ENCODE measurements around the gene SPC24. TPM values are rescaled to one million over a fixed set of nuclear protein-coding genes. Genes with fewer than 3 reads are reported as not detected.
"Not testable (repeated sequence)": the region's sequence is repeated elsewhere in the genome, so short reads cannot be mapped to it uniquely, and the experiment has no call there.

The SPC24 gene
- total RNA-seq, 2 donors from 2014 or later: 35.4 to 50.0 TPM

DNA sequence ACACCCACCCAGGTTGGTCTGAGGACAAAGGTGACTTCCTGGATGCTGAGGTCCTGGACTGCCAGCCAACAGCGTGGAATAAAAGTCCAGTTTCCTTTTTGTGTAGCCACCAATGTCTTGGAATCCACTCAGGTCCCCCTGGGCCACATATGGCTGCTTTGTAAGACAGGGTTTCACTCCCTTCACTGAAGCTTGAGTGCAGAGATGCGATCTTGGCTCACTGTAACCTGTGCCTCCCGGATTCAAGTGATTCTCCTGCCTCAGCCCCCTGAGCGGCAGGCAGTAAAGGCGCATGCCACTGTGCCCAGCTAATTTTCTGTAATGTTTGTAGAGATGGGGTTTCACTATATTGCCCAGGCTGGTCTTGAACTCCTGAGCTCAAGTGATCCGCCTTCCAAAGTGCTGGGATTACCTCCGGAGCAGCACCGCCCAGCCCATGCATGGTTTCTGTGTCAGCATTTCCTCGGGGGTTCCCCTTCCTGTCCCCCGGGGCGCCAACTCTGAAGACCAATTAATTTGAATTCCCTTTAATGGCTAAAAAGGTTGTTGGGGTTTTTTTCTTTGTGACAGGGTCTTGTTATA lies 24.2 kb upstream of the SPC24 start:
- no peak overlapping the region for H3K27ac ChIP-seq (ENCODE audit: low read depth, low read length)
- TF ChIP-seq, protein P1, sequence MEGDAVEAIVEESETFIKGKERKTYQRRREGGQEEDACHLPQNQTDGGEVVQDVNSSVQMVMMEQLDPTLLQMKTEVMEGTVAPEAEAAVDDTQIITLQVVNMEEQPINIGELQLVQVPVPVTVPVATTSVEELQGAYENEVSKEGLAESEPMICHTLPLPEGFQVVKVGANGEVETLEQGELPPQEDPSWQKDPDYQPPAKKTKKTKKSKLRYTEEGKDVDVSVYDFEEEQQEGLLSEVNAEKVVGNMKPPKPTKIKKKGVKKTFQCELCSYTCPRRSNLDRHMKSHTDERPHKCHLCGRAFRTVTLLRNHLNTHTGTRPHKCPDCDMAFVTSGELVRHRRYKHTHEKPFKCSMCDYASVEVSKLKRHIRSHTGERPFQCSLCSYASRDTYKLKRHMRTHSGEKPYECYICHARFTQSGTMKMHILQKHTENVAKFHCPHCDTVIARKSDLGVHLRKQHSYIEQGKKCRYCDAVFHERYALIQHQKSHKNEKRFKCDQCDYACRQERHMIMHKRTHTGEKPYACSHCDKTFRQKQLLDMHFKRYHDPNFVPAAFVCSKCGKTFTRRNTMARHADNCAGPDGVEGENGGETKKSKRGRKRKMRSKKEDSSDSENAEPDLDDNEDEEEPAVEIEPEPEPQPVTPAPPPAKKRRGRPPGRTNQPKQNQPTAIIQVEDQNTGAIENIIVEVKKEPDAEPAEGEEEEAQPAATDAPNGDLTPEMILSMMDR (conservative IDR thresholded peaks at IDR 0.05): no peak
- H3K9me3 ChIP-seq (ENCODE audit: control insufficient read depth, low read length): peaks cover 5% of the 10 kb centered on the region
- Mint-ChIP-seq H3K36me3 (ENCODE audit: low read depth) (peaks cover 50% of the 10 kb centered on the region), H3K9me3 (no peaks in the 10 kb centered on the region), H3K27me3 (ENCODE audit: insufficient read depth) (no peaks in the 10 kb centered on the region), H3K4me1 (no peaks in the 10 kb centered on the region), H3K27ac (no peak overlapping the region), H3K4me3 (no peak overlapping the region)
- H3K4me1 ChIP-seq (ENCODE audit: control insufficient read depth, insufficient read depth, low read length): no peaks in the 10 kb centered on the region
- no peak overlapping the region for H3K9ac ChIP-seq (ENCODE audit: extremely low read depth, low read length, poor library complexity, severe bottlenecking)
- no peak overlapping the region for H3K4me3 ChIP-seq (ENCODE audit: low read length)
- no peaks in the 10 kb centered on the region for H3K27me3 ChIP-seq (ENCODE audit: control insufficient read depth, insufficient read depth, low read length, poor library complexity, severe bottlenecking)
- WGBS, 2 experiments (ENCODE audit: insufficient coverage in 1 of 2, insufficient read length in 1 of 2): 93 to 100% methylated on average over 6 to 11 of the region's 11 CpGs
- H3K36me3 ChIP-seq (ENCODE audit: control insufficient read depth, insufficient read depth, low read length): peaks cover 20% of the 10 kb centered on the region
- no peak for DNase-seq

DNA sequence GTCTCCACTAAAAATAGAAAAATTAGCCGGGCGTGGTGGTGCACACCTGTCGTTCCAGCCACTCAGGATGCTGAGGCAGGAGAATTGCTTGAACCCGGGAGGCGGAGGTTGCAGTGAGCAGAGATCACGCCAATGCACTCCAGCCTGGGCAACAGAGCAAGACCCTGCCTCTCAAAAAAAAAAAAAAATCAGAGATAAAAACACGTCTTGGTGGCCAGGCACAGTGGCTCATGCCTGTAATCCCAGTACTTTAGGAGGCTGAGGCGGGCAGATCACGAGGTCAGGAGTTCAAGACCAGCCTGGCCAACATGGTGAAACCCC lies 23.5 kb upstream of the SPC24 start:
- H3K27ac Mint-ChIP-seq; H3K27ac ChIP-seq (ENCODE audit: low read depth, low read length); H3K4me3 ChIP-seq (ENCODE audit: low read length); H3K9me3 Mint-ChIP-seq; H3K4me1 Mint-ChIP-seq; DNase-seq; H3K9me3 ChIP-seq (ENCODE audit: control insufficient read depth, low read length); H3K27me3 Mint-ChIP-seq (ENCODE audit: insufficient read depth); H3K4me1 ChIP-seq (ENCODE audit: control insufficient read depth, insufficient read depth, low read length); H3K9ac ChIP-seq (ENCODE audit: extremely low read depth, low read length, poor library complexity, severe bottlenecking); H3K4me3 Mint-ChIP-seq; H3K27me3 ChIP-seq (ENCODE audit: control insufficient read depth, insufficient read depth, low read length, poor library complexity, severe bottlenecking): not testable (repeated sequence)
- peaks cover 27% of the 10 kb centered on the region for H3K36me3 ChIP-seq (ENCODE audit: control insufficient read depth, insufficient read depth, low read length)
- WGBS, 2 experiments (ENCODE audit: insufficient coverage in 1 of 2, insufficient read length in 1 of 2): 88 to 94% methylated on average over 7 to 8 of the region's 9 CpGs
- peaks cover 54% of the 10 kb centered on the region for H3K36me3 Mint-ChIP-seq (ENCODE audit: low read depth)

DNA sequence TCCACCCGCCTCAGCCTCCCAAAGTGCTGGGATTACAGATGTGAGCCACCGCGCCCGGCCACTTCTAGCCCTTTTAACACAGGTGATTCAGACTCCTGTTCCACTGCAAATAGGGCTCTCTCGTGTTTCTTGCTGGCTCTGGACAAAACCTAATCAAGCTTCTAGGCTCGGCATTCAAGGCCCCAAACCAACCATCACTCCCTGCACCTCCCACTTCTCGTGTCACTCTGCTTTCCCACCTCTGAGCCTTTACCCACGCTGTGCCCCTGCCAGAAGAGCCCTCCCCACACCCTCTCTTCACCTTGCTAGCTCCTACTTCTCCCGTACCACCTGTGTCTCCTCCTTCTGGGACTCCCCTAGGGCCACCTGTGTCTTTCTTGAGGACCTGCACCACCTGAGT lies 22.0 kb upstream of the SPC24 start:
- H3K9ac ChIP-seq (ENCODE audit: extremely low read depth, low read length, poor library complexity, severe bottlenecking): no peak overlapping the region
- Mint-ChIP-seq H3K4me3 (no peak overlapping the region), H3K4me1 (no peaks in the 10 kb centered on the region), H3K36me3 (ENCODE audit: low read depth) (peaks cover 59% of the 10 kb centered on the region), H3K27me3 (ENCODE audit: insufficient read depth) (no peaks in the 10 kb centered on the region), H3K27ac (no peak overlapping the region), H3K9me3 (no peaks in the 10 kb centered on the region)
- H3K36me3 ChIP-seq (ENCODE audit: control insufficient read depth, insufficient read depth, low read length): peaks cover 31% of the 10 kb centered on the region
- H3K27ac ChIP-seq (ENCODE audit: low read depth, low read length): no peak overlapping the region
- DNase-seq: no peak
- TF ChIP-seq, protein P1 (conservative IDR thresholded peaks at IDR 0.05): no peak
- H3K4me3 ChIP-seq (ENCODE audit: low read length): no peak overlapping the region
- 90 to 94% methylated on average over 9 of the region's 9 CpGs for WGBS, 2 experiments (ENCODE audit: insufficient coverage in 1 of 2, insufficient read length in 1 of 2)
- H3K4me1 ChIP-seq (ENCODE audit: control insufficient read depth, insufficient read depth, low read length): no peaks in the 10 kb centered on the region
- H3K27me3 ChIP-seq (ENCODE audit: control insufficient read depth, insufficient read depth, low read length, poor library complexity, severe bottlenecking): no peaks in the 10 kb centered on the region
- H3K9me3 ChIP-seq (ENCODE audit: control insufficient read depth, low read length): no peaks in the 10 kb centered on the region
